GM12892 (cell line): ENCODE measurements around the gene PGLYRP3.

Experiments
- POLR2A ChIP-seq: IDR thresholded peaks from 2 replicates; pipeline ENCODE4 v1.6.1; 2011; ENCODE audit warnings: low read depth, low read length, control low read depth
- POLR2AphosphoS5 ChIP-seq: IDR thresholded peaks from 2 replicates; pipeline ENCODE4 v1.6.1; 2011; ENCODE audit warnings: low read depth, low read length, control low read depth
- TAF1 ChIP-seq: IDR thresholded peaks from 2 replicates; pipeline ENCODE4 v1.6.1; 2011; ENCODE audit warnings: low read depth, mild to moderate bottlenecking, control low read depth, low read length, borderline replicate concordance

DNA sequence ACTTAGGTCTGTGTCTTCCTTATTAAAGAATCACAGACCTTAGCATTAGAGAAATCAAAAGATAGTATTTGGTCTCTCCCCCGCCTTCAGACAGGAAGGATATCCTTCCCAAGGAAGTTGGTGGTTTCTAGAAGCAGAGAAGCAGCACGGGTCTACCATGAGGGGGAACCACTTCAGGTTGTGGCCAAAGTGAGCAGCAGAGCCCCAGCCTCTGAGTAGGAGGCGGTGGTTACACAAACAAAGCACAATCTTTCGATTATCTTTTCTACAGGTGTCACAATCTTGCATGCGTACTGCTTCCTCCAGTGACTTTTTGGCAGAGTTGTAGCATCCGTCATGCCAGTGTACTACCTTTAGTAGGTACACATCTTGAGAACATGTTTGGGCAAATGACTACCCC is 27.1 kb upstream of the PGLYRP3 start:
- TF ChIP-seq POLR2A (no peak), POLR2AphosphoS5 (no peak), TAF1 (no peak)
